ENCODE results near the gene RNF151. TPM values are rescaled to one million over a fixed set of nuclear protein-coding genes. Genes with fewer than 3 reads are reported as not detected.

RNF151 gene
- total RNA-seq, 1 experiment from 2014 or later: not detected

GRCh38 chr16:2001035-2001434 is 34.4 kb downstream of the RNF151 start:
- Histone ChIP-seq H3K4me3 (ENCODE audit: low read depth in 2 of 2, low read length in 2 of 2) (no peak overlapping the region), H3K9me3 (ENCODE audit: control insufficient read depth, insufficient read depth, low read depth, low read length) (no peaks in the 10 kb centered on the region), H3K27me3 (ENCODE audit: control insufficient read depth, insufficient read depth, low read length) (no peaks in the 10 kb centered on the region), H3K4me1 (ENCODE audit: control insufficient read depth, insufficient read depth, low read length) (peaks cover 22% of the 10 kb centered on the region), H3K27ac (ENCODE audit: low read length) (no peak overlapping the region), H3K36me3 (ENCODE audit: control insufficient read depth, insufficient read depth, low read length) (peaks cover 6% of the 10 kb centered on the region; the same call in 1 of the 2 replicates)
- no TSS peak for BruUV-seq (replicated peaks)
- ATAC-seq (no peak), DNase-seq (ENCODE audit: low read depth, low spot score) (no peak)
- CTCF ChIA-PET: no interaction called here
- in situ Hi-C loops (cut with HindIII; ENCODE audit: low pct_unique_long_range_greater_than_20kb, low sequenced_read_pairs) (no loop called here), intact Hi-C loops (cut with micrococcal nuclease; ENCODE audit: unreplicated experiment) (no loop called here)
- TF ChIP-seq TCF7L2 (IDR thresholded peaks at IDR 0.05; ENCODE audit: low read depth, low read length) (no peak), SIN3A (IDR thresholded peaks at IDR 0.05; ENCODE audit: borderline replicate concordance, insufficient read depth, low read depth, low read length) (no peak), CTCF (IDR thresholded peaks at IDR 0.05) (no peak)
- POLR2A ChIA-PET: no interaction called here

- no peak for ATAC-seq
- Histone ChIP-seq H3K27me3 (ENCODE audit: control insufficient read depth, insufficient read depth, low read length) (no peaks in the 10 kb centered on the region), H3K9me3 (ENCODE audit: control insufficient read depth, insufficient read depth, low read depth, low read length) (no peaks in the 10 kb centered on the region), H3K4me3 (ENCODE audit: low read depth in 2 of 2, low read length in 2 of 2) (no peak overlapping the region), H3K4me1 (ENCODE audit: control insufficient read depth, insufficient read depth, low read length) (peaks cover 28% of the 10 kb centered on the region), H3K27ac (ENCODE audit: low read length) (no peak overlapping the region), H3K36me3 (ENCODE audit: control insufficient read depth, insufficient read depth, low read length) (peaks cover 6% of the 10 kb centered on the region; the same call in 1 of the 2 replicates)
- no peak for DNase-seq (ENCODE audit: low read depth, low spot score)
- CTCF ChIA-PET: no interaction called here
- intact Hi-C loops (cut with micrococcal nuclease; ENCODE audit: unreplicated experiment) (no loop called here), in situ Hi-C loops (cut with HindIII; ENCODE audit: low pct_unique_long_range_greater_than_20kb, low sequenced_read_pairs) (no loop called here)
- no TSS peak for BruUV-seq (replicated peaks)
- TF ChIP-seq SIN3A (IDR thresholded peaks at IDR 0.05; ENCODE audit: borderline replicate concordance, insufficient read depth, low read depth, low read length) (no peak), CTCF (IDR thresholded peaks at IDR 0.05) (no peak), TCF7L2 (IDR thresholded peaks at IDR 0.05; ENCODE audit: low read depth, low read length) (no peak), POLR2AphosphoS5 (IDR thresholded peaks at IDR 0.05; ENCODE audit: low read depth, low read length) (no peak), REST (IDR thresholded peaks at IDR 0.05; ENCODE audit: insufficient read depth in 1 of 2, low read depth in 2 of 2, low read length in 1 of 2) (no peak)
- POLR2A ChIA-PET: no interaction called here
Observed at GRCh38 chr16:2001456-2002355, 35.0 kb downstream of the RNF151 start.

All from Panc1 (cell line).